ENCODE results near the gene GLCE. TPM values are rescaled to one million over a fixed set of nuclear protein-coding genes. Genes with fewer than 3 reads are reported as not detected.

GLCE gene
- 1 to 10 TPM; 3.8 TPM for total RNA-seq

DNA sequence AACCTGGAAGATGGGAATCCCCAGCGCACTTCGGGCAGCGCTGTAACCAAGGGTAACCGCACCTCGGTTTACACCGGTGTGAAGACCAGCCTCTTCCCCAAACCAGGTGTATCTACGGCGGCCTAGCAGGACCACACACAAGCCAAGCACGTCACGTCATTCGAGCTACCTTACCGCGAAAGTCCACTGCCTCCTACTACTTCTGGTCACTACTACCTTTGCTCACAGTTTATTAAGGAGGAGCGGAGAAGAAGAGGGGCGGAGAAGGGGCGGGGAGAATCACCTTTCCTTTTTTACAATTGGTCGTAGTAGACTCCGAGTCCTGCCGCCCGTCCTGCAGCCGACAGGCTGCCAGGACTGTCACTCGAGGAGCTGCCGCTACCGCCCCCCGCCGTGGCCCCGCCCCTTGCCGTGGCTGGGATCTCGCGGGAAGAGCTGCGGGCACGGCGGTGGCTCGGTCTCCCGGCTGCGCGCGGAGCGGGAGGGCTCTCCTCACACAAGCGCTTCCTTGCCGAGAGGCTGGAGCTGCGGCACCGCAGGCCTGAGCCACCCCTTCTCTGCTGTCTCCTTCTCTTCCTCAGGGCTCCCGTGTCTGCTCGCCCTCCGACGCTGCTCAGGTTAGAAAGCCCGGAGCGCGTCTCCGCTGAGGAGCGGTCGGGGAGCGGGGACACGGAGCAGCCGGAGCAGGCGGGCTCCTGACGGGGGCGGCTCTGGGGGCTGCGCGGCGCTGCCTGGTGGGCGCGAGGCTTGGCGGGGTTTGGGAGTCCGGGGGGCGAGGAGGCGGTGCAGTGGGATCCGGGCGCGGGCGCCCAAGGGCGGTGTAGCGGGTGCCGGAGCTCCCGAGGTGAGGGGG, at the start of gene GLCE:
TSS of gene GLCE (plus strand) at position 495 of the 853 bp plus-strand sequence. CDS start 95,172 bp downstream, outside the sequence.
- Mint-ChIP-seq H3K9me3 (ENCODE audit: low read depth) (no peaks in the 10 kb centered on the region), H3K4me3 (peak within 1 kb of the TSS; percentile 77), H3K27ac (peak within 1 kb of the TSS; percentile 54), H3K36me3 (no peaks in the 10 kb centered on the region), H3K4me1 (peaks cover 11% of the 10 kb centered on the region), H3K27me3 (peaks cover 30% of the 10 kb centered on the region)
- ATAC-seq: peak; percentile 97
- peak; percentile 93 for DNase-seq
- CTCF ChIA-PET: interaction anchor here (1.1 to 2.3 kb wide), 6 partner anchors 15 to 302 kb away, joined by 3 to 8 read pairs (median 4); no protein-coding TSS in a partner anchor

DNA sequence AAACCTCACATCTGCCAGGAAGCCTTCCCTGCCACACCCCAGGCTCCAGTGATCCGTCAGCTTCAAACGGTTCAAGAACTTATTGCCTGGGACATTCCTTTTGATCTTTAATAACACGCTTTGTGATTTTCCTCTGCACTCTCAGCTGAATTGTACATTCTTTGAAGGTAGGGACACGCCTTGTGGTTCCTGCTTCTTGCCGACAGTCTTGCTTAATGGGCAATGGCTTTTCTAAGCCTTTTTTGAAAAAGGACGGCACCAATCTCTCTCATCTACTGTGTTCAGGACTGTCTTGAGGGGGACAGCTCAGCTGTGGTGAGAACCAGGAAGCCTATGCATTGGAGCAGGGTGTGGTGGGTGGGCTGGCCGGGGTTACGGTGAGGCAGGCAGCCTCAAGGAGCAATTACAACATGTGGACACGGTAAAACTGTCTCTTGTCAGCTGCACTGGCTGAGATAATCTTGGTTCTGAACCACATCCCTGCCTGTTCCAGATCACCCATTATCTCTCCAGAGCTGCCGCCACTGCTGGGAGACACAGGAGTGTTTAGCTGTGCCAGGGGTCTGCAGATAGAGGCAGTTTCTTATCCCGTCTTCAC, 46.0 kb upstream of the GLCE start:
- Mint-ChIP-seq H3K27ac (no peak overlapping the region), H3K36me3 (no peaks in the 10 kb centered on the region), H3K4me3 (no peak overlapping the region), H3K9me3 (ENCODE audit: low read depth) (no peaks in the 10 kb centered on the region), H3K27me3 (peaks cover 67% of the 10 kb centered on the region), H3K4me1 (peaks cover 13% of the 10 kb centered on the region)
- CTCF ChIA-PET: interaction anchor here (1.4 kb wide), 1 partner anchor 14 kb away, joined by 3 read pairs; no protein-coding TSS in a partner anchor
- DNase-seq (no peak), ATAC-seq (no peak)

DNA sequence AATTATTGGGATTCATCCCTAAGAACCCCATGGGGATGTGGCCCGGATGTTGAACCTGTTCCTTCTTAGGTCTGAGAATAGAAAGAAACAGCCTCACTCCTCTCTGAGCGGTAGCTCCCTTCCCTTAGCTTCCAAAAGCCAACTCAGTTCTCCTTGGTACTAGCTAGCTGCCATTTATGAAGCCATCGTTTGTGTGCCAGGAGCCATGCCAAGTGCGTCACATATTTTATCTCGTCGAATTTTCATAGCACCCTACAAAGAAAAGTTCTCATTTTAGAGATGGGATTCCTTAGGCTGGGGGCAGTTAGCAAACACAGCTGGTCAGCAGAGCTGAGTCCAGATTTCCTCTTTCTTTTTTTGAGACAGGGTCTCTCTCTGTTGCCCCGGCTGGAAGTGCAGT, 45.4 kb upstream of the GLCE start:
- H3K36me3 Mint-ChIP-seq: no peaks in the 10 kb centered on the region
- H3K4me1 Mint-ChIP-seq: peaks cover 13% of the 10 kb centered on the region
- H3K9me3 Mint-ChIP-seq (ENCODE audit: low read depth): no peaks in the 10 kb centered on the region
- DNase-seq (no peak), ATAC-seq (no peak)
- H3K27me3 Mint-ChIP-seq: peaks cover 64% of the 10 kb centered on the region
- CTCF ChIA-PET: no interaction called here
- H3K27ac Mint-ChIP-seq: no peak overlapping the region
- no peak overlapping the region for H3K4me3 Mint-ChIP-seq

DNA sequence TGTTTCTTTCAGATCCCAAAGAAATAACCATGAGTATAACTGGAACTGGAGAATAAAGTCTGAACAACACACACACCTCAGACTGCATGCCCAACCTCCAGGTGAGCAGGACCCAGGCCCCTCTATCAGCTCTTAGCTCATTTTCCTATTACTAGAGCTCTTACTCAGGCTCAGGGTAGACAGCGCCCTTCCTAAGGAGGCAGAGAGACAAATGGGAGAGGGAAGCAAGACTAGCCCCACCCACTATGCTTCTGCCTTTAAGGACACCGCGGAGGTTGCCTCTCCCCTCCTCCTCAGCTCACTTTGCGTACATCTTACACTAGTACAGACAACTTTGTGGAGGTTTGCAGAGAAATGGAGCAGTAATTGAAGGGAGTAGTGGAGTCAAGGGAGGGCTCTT, 44.0 kb upstream of the GLCE start:
- Mint-ChIP-seq H3K27me3 (peaks cover 56% of the 10 kb centered on the region), H3K9me3 (ENCODE audit: low read depth) (no peaks in the 10 kb centered on the region), H3K27ac (no peak overlapping the region), H3K36me3 (no peaks in the 10 kb centered on the region), H3K4me1 (peaks cover 13% of the 10 kb centered on the region), H3K4me3 (no peak overlapping the region)
- CTCF ChIA-PET: no interaction called here
- no peak for DNase-seq
- no peak for ATAC-seq

DNA sequence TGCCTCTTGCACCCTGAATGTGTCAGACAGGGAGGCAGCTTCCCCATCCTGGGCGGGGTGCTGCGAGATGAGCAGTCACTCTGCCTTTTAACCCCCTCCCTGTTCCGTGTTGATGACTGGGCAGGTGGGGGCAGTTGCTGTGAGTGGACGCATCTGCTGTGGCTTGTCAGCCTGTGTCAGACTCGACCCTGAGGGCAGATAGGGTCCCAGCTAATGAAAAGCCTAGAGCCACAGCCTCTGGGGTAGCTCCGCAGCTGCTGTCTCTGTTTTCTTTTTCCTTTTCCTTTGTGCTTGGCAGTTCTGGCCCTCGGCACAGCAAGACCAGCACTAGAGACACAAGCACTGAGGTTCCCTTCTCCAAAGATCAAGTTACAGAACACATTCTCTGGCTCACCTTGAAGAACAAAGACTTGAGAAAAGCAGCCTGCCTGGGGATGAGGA, 43.0 kb upstream of the GLCE start:
- peaks cover 53% of the 10 kb centered on the region for H3K27me3 Mint-ChIP-seq
- H3K27ac Mint-ChIP-seq: no peak overlapping the region
- no peaks in the 10 kb centered on the region for H3K9me3 Mint-ChIP-seq (ENCODE audit: low read depth)
- H3K4me3 Mint-ChIP-seq: no peak overlapping the region
- H3K36me3 Mint-ChIP-seq: no peaks in the 10 kb centered on the region
- ATAC-seq (no peak), DNase-seq (no peak)
- H3K4me1 Mint-ChIP-seq: peaks cover 13% of the 10 kb centered on the region
- CTCF ChIA-PET: no interaction called here

DNA sequence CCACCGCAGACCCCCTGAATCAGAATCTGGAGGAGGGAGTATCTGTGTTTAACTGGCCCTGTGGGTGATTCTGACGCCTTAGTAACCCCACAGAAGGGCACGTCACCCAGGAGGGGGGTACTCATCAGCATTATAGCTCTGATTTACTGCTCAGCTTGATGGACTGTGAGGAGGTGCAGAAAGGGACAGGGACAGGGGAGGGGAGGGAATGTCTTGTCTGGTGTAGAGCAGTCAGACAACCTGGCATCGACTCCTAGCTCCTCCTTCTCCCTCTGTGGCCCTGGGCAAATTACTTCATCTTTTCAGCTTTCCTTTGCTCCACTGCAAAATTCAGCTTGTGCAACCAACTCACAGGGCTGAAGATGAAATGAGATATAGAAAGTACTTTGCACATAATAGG, 42.3 kb upstream of the GLCE start:
- H3K27me3 Mint-ChIP-seq: peaks cover 53% of the 10 kb centered on the region
- CTCF ChIA-PET: no interaction called here
- DNase-seq (no peak), ATAC-seq (no peak)
- H3K9me3 Mint-ChIP-seq (ENCODE audit: low read depth): no peaks in the 10 kb centered on the region
- H3K36me3 Mint-ChIP-seq: no peaks in the 10 kb centered on the region
- H3K4me3 Mint-ChIP-seq: no peak overlapping the region
- peaks cover 13% of the 10 kb centered on the region for H3K4me1 Mint-ChIP-seq
- no peak overlapping the region for H3K27ac Mint-ChIP-seq

DNA sequence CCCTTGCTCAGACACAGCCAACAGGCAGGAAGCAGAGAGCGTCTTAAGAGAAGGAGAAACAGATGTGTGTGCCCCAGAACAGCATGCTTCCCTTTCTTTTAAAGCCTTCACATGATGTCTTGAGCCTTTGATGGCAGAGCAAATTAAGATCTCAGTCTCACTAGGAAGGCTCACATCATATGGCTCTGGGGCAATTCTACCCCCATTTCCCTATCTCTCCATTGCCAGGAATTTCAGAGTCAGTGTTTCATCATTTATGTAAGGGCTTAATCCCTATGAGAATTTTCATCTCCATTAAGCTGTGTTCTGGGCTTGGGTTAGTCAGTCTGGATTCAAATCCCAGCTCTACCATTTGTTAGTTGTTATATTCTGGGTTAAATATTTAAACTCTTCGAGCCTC, 41.4 kb upstream of the GLCE start:
- CTCF ChIA-PET: no interaction called here
- no peak for ATAC-seq
- no peak for DNase-seq
- peaks cover 44% of the 10 kb centered on the region for H3K27me3 Mint-ChIP-seq
- no peaks in the 10 kb centered on the region for H3K9me3 Mint-ChIP-seq (ENCODE audit: low read depth)
- no peaks in the 10 kb centered on the region for H3K36me3 Mint-ChIP-seq
- H3K4me3 Mint-ChIP-seq: no peak overlapping the region
- H3K27ac Mint-ChIP-seq: no peak overlapping the region
- peaks cover 7% of the 10 kb centered on the region for H3K4me1 Mint-ChIP-seq

DNA sequence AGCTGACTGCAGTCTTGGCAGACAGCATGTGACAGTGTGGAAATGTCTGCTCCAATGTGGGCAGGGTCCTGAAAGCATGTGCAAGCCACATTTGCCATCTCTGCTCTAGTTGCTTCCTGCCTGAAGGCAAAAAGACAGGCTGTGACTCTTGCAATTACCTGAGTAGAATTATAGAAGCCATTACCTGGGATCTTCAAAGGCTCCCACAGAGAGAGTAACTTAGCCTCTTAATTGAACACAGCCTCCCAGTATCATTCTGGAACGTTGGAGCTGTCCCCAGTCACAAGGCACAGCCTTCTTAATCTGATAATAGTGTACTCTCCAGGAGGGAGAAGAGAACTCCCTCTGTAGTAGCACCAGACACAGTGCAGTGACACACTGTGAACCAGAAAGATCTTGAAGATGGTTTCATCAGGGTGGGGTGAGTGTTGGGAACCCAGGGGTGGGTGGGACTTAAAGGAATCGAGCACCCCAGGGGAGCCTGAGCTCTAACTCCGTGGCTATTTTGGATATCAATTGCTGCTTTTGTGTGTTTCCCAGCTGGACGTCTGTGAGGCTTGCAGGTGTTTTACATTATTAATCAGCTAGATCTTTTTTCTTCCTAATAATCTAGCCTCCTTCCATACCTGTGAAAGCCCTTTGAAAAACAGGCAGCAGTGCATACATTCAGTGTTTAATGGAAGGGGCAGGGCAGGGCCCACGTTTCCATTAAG, 40.6 kb upstream of the GLCE start:
- CTCF ChIA-PET: no interaction called here
- ATAC-seq: no peak
- Mint-ChIP-seq H3K4me3 (no peak overlapping the region), H3K27ac (no peak overlapping the region), H3K4me1 (no peaks in the 10 kb centered on the region), H3K9me3 (ENCODE audit: low read depth) (no peaks in the 10 kb centered on the region), H3K36me3 (no peaks in the 10 kb centered on the region), H3K27me3 (peaks cover 36% of the 10 kb centered on the region)
- no peak for DNase-seq

DNA sequence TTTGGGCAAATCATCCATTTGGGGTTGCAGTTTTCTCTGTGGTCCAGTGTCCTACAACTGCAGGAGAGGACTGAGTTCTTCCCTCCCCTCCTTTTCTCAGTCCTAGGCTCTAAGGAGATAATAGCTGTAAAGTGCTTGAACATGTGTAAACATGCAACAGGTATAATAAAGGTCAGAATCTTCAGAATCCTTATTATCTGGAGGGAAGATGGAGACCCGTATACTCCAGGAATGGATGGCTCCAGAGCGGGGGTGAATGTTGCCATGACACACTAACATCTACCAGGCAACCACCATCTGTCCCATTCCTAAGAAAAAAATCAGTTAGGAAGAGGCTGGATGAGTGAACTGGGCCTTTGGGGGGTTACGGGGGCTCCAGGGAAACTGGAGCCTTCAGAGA, 39.7 kb upstream of the GLCE start:
- Mint-ChIP-seq H3K27me3 (peaks cover 28% of the 10 kb centered on the region), H3K4me1 (peaks cover 3% of the 10 kb centered on the region), H3K4me3 (no peak overlapping the region), H3K27ac (no peak overlapping the region), H3K36me3 (no peaks in the 10 kb centered on the region), H3K9me3 (ENCODE audit: low read depth) (no peaks in the 10 kb centered on the region)
- no peak for ATAC-seq
- CTCF ChIA-PET: no interaction called here
- DNase-seq: no peak

DNA sequence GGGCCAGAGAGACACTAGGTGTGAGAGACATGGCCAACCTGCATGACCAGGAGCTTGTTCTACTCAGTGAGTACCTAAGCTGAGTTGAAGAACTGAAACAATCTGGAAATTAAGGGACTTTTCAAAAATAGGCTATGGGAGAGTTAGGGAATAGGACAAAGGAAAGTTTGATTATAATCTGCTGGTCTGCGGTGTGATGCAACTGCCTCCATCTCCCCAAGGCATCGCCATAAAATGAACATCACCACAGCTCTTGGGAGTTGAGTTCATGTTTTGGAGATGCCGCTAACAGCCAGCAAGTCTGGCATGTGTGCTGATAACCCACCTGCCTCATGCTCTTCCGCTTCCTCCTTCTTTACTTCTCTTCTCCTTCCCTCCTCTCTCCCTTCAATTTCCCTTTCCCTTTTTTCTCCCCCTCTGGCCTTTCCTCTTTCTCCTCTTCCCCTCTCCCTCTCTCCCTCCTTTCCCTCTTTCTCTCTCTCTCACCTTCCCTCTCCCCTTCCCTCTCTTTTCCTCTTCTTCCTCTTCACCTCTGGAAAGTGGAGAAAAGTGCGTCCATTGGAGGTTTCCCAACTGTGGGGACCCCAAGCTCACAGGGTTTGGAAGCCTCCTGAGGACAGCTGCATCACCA, 39.1 kb upstream of the GLCE start:
- Mint-ChIP-seq H3K4me3 (no peak overlapping the region), H3K27me3 (peaks cover 23% of the 10 kb centered on the region), H3K9me3 (ENCODE audit: low read depth) (no peaks in the 10 kb centered on the region), H3K27ac (no peak overlapping the region), H3K4me1 (peaks cover 8% of the 10 kb centered on the region), H3K36me3 (no peaks in the 10 kb centered on the region)
- CTCF ChIA-PET: interaction anchor here (0.7 kb wide), 1 partner anchor 193 kb away, joined by 3 read pairs; no protein-coding TSS in a partner anchor
- ATAC-seq (no peak), DNase-seq (no peak)

DNA sequence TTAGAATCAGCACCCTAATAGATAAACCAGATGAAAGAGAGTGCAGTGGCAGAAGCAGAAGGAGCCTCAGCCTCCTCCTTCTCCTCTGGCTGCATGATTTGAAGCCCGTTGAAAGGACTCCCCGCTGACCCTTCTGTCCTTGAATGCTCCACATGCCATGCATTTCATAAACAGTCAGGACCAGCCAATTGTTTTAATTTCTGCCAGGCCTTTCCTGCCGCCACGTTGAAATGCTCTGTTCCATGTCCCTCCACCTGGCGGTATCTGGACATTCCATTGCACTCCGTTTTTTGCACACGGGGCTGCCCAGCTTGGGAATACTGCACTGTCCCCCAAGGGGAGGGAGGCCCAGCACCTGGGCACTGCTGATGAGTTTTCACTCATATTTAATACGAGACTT, 35.2 kb upstream of the GLCE start:
- ATAC-seq (no peak), DNase-seq (no peak)
- CTCF ChIA-PET: no interaction called here
- H3K36me3 Mint-ChIP-seq: no peaks in the 10 kb centered on the region
- H3K27ac Mint-ChIP-seq: no peak overlapping the region
- no peaks in the 10 kb centered on the region for H3K9me3 Mint-ChIP-seq (ENCODE audit: low read depth)
- peaks cover 3% of the 10 kb centered on the region for H3K27me3 Mint-ChIP-seq
- H3K4me1 Mint-ChIP-seq: peaks cover 12% of the 10 kb centered on the region
- no peak overlapping the region for H3K4me3 Mint-ChIP-seq

DNA sequence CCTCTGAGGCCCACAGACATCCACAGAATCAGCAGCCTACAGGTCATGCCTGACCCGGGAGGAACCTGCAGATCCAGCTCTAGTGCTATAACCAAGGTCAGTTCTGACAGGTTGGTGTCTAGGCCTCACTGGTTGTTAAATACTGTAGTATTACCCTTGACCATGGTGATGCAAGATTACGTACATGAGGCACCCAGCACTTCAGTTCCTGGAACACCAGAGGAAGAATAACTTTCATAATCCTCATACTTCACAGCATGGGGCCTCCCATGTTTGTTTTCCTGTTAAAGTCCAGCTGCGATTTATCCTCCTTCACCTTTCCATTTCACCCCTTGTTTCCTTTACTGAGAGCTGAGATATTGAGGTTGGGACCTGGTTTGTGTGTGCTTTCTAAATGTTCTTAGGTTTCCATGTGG, 34.4 kb upstream of the GLCE start:
- CTCF ChIA-PET: no interaction called here
- Mint-ChIP-seq H3K36me3 (no peaks in the 10 kb centered on the region), H3K4me3 (no peak overlapping the region), H3K27ac (peak overlapping the region; percentile 14), H3K4me1 (peaks cover 12% of the 10 kb centered on the region), H3K9me3 (ENCODE audit: low read depth) (no peaks in the 10 kb centered on the region), H3K27me3 (no peaks in the 10 kb centered on the region)
- ATAC-seq (peak; percentile 16), DNase-seq (no peak)

DNA sequence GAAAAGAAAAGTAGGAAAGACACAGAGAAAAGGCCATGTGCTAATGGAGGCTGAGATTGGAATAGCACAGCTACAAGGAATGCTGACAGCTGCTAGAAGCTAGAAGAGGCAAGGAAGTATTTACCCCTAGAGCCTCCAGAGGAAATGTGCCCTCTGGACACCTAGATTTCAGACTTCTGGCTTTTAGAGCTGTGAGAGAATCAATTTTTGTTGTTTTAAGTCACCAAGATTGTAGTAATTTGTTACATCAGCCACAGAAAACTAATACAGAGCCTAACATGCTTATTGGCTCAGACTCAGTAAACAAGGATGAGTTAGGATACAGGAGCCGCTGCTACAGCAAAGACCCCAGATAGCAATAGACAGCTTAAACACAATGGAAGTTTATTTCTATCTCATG, 33.1 kb upstream of the GLCE start:
- Mint-ChIP-seq H3K27ac (no peak overlapping the region), H3K27me3 (no peaks in the 10 kb centered on the region), H3K9me3 (ENCODE audit: low read depth) (no peaks in the 10 kb centered on the region), H3K4me3 (no peak overlapping the region), H3K4me1 (peaks cover 12% of the 10 kb centered on the region), H3K36me3 (no peaks in the 10 kb centered on the region)
- DNase-seq (no peak), ATAC-seq (no peak)
- CTCF ChIA-PET: no interaction called here

Measured in activated CD8-positive, alpha-beta memory T cell treated with anti-CD3 and anti-CD28 coated beads, Interleukin-2, amount 10 ng/mL, durations not matched to agents 7 days and 5 days (primary cell).